Measurements from ENCODE around the gene DDT.

DNA sequence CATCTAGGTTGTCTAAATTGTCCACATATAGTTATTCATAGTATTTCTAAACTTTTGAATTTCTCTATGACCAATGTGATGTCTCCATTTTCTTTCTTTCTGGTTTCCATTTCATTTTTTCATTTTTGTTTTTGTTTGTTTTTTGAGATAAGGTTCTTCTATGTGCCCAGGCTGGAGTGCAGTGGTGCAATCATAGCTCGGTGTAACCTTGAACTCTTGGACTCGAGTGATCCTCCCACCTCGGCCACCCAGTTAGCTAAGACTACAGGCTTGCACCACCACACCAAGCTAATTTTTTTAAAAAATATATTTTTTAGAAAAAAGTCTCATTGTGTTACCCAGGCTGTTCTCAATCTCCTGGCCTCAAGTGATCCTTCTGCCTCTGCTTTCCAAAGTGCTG is 22.9 kb upstream of the DDT start:
- TF ChIP-seq, protein P1, sequence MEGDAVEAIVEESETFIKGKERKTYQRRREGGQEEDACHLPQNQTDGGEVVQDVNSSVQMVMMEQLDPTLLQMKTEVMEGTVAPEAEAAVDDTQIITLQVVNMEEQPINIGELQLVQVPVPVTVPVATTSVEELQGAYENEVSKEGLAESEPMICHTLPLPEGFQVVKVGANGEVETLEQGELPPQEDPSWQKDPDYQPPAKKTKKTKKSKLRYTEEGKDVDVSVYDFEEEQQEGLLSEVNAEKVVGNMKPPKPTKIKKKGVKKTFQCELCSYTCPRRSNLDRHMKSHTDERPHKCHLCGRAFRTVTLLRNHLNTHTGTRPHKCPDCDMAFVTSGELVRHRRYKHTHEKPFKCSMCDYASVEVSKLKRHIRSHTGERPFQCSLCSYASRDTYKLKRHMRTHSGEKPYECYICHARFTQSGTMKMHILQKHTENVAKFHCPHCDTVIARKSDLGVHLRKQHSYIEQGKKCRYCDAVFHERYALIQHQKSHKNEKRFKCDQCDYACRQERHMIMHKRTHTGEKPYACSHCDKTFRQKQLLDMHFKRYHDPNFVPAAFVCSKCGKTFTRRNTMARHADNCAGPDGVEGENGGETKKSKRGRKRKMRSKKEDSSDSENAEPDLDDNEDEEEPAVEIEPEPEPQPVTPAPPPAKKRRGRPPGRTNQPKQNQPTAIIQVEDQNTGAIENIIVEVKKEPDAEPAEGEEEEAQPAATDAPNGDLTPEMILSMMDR (conservative IDR thresholded peaks at IDR 0.05 in 1 of 2, IDR thresholded peaks at IDR 0.05 in 1 of 2; ENCODE audit: extremely low read depth in 1 of 2, insufficient read depth in 1 of 2, low read depth in 1 of 2, low read length in 2 of 2), result no peak
- TF ChIP-seq EZH2 (IDR thresholded peaks at IDR 0.05; ENCODE audit: borderline replicate concordance, low read length), result no peak

Measured in mammary epithelial cell (primary cell).